KMS-11 (cell line): Measurements from ENCODE around the gene PDE6B.

Experiments used
- H2AFZ ChIP-seq: fragments of 200-600 bp; sonication (generic); 2 replicates; pipeline ENCODE4 v1.6.1; 2016; ENCODE audit warnings: antibody characterized with exemption, mixed run types, low read depth
- H3K27ac ChIP-seq: fragments of 200-600 bp; sonication (generic); 2 replicates; pipeline ENCODE4 v1.6.1; 2016; ENCODE audit warnings: mild to moderate bottlenecking, mixed run types
- H3K27me3 ChIP-seq: fragments of 200-600 bp; sonication (generic); 2 replicates; pipeline ENCODE4 v1.6.1; 2017; ENCODE audit warnings: mild to moderate bottlenecking, low read depth, mixed run types, moderate library complexity; ENCODE audit not compliant: insufficient read depth
- H3K36me3 ChIP-seq: fragments of 200-600 bp; sonication (generic); 2 replicates; pipeline ENCODE4 v1.6.1; 2017; ENCODE audit warnings: mild to moderate bottlenecking, mixed run types; ENCODE audit not compliant: insufficient read depth
- H3K4me1 ChIP-seq: fragments of 200-600 bp; sonication (generic); 2 replicates; pipeline ENCODE4 v1.6.1; 2016; ENCODE audit warnings: mild to moderate bottlenecking, low read depth, mixed run types; ENCODE audit not compliant: poor library complexity, severe bottlenecking
- H3K4me2 ChIP-seq: fragments of 200-600 bp; sonication (generic); 2 replicates; pipeline ENCODE4 v1.7.0; 2016; ENCODE audit warnings: mild to moderate bottlenecking, mixed run types
- H3K4me3 ChIP-seq: fragments of 200-600 bp; sonication (generic); IDR thresholded peaks from 2 replicates; pipeline ENCODE4 v1.6.1; 2017; ENCODE audit warnings: low read depth, low read length, mixed read lengths; ENCODE audit not compliant: insufficient read depth
- H3K79me2 ChIP-seq: fragments of 200-600 bp; sonication (generic); 2 replicates; pipeline ENCODE4 v1.6.1; 2016; ENCODE audit warnings: low read depth, mixed run types; ENCODE audit not compliant: insufficient read depth
- H3K9ac ChIP-seq: fragments of 200-600 bp; sonication (generic); 2 replicates; pipeline ENCODE4 v1.6.1; 2016; ENCODE audit warnings: mild to moderate bottlenecking, mixed run types
- H4K20me1 ChIP-seq: fragments of 200-600 bp; sonication (generic); 2 replicates; pipeline ENCODE4 v1.6.1; 2016; ENCODE audit warnings: mild to moderate bottlenecking, mixed run types; ENCODE audit not compliant: insufficient read depth
- TF ChIP-seq, protein P1 (sequence below): fragments of 200-600 bp; sonication (generic); conservative IDR thresholded peaks from 2 replicates; pipeline ENCODE4 v1.6.1; 2017; ENCODE audit warnings: low read depth, mild to moderate bottlenecking, antibody characterized with exemption, low read length, moderate library complexity, mixed read lengths

PDE6B gene

DNA sequence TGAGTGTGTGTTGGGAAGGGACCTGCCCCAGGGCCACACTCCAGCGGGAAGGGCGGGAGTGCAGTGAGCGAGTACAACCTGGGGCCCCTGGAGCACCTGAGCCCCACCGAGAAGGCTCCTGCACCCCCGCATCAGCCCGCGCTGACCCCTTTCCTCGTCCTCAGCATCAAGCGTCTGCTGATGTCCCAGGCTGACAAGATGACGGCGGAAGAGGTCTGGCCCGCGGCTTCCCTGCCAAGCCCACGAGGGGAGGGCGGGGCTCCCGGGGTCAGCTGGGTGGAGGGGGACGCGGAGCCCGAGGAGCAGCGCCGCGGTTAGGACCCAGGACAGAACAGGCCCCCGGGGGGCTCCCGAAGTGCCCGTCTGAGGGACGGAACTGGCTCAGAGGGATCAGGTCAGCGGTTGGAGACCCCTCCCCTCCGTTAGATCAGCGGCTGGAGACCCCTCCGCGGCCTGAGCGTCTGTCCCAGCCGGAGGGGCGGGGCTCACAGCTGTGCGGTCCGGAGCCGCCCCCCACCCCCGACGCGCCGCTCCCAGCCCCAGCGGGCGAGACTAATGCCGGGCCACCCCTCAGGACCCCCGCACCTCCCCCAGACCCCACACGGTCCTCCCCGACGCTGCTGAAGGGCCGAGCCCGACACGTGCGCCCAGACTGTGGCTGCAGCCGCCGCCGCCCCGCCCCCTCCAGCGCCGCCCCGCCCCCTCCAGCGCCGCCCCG lies 55.7 kb downstream of the PDE6B start:
- no peaks in the 10 kb centered on the region for H4K20me1 ChIP-seq
- no peaks in the 10 kb centered on the region for H3K36me3 ChIP-seq
- H3K9ac ChIP-seq, result no peak overlapping the region
- H2AFZ ChIP-seq, result no peak overlapping the region
- H3K4me3 ChIP-seq, result no peak overlapping the region
- no peaks in the 10 kb centered on the region for H3K79me2 ChIP-seq
- TF ChIP-seq, protein P1, sequence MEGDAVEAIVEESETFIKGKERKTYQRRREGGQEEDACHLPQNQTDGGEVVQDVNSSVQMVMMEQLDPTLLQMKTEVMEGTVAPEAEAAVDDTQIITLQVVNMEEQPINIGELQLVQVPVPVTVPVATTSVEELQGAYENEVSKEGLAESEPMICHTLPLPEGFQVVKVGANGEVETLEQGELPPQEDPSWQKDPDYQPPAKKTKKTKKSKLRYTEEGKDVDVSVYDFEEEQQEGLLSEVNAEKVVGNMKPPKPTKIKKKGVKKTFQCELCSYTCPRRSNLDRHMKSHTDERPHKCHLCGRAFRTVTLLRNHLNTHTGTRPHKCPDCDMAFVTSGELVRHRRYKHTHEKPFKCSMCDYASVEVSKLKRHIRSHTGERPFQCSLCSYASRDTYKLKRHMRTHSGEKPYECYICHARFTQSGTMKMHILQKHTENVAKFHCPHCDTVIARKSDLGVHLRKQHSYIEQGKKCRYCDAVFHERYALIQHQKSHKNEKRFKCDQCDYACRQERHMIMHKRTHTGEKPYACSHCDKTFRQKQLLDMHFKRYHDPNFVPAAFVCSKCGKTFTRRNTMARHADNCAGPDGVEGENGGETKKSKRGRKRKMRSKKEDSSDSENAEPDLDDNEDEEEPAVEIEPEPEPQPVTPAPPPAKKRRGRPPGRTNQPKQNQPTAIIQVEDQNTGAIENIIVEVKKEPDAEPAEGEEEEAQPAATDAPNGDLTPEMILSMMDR, result no peak
- H3K4me2 ChIP-seq, result no peak overlapping the region
- H3K27me3 ChIP-seq, result no peaks in the 10 kb centered on the region
- no peak overlapping the region for H3K27ac ChIP-seq
- peaks cover 3% of the 10 kb centered on the region for H3K4me1 ChIP-seq

DNA sequence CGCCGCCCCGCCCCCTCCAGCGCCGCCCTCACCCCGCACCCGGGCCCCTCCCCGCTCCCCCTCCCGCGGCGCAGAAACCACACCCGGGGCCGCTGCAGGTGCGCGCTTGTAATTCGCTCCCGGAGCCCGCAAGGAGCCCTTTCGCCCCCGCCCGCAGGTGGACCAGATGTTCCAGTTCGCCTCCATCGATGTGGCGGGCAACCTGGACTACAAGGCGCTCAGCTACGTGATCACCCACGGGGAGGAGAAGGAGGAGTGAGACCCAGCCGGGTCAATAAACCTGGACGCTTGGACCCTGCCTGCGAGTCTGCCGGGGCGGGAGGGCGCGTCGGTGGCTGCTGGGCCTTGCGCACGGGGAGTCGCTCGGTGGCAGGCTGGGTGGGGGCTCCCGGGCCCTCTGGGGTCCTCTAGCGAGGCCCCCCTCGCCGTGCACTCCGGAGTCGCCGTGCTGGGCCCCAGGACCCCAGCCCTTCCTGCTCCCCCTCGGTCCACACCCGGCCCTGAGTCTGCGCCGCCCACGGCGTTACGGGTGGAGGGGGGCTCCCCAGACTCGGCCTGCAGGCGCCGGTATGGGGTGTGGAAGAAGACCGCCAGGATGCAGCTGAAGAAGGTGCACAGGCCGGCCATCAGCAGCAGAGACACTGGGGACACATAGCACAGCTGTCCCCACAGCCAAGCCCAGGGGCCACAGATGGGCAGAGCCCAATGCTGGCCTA lies 56.5 kb downstream of the PDE6B start:
- H3K9ac ChIP-seq, result no peak overlapping the region
- no peaks in the 10 kb centered on the region for H4K20me1 ChIP-seq
- TF ChIP-seq, protein P1, result no peak
- no peak overlapping the region for H2AFZ ChIP-seq
- no peak overlapping the region for H3K4me3 ChIP-seq
- H3K4me1 ChIP-seq, result no peaks in the 10 kb centered on the region
- H3K36me3 ChIP-seq, result no peaks in the 10 kb centered on the region
- H3K27me3 ChIP-seq, result no peaks in the 10 kb centered on the region
- no peak overlapping the region for H3K4me2 ChIP-seq
- H3K27ac ChIP-seq, result no peak overlapping the region
- H3K79me2 ChIP-seq, result no peaks in the 10 kb centered on the region

DNA sequence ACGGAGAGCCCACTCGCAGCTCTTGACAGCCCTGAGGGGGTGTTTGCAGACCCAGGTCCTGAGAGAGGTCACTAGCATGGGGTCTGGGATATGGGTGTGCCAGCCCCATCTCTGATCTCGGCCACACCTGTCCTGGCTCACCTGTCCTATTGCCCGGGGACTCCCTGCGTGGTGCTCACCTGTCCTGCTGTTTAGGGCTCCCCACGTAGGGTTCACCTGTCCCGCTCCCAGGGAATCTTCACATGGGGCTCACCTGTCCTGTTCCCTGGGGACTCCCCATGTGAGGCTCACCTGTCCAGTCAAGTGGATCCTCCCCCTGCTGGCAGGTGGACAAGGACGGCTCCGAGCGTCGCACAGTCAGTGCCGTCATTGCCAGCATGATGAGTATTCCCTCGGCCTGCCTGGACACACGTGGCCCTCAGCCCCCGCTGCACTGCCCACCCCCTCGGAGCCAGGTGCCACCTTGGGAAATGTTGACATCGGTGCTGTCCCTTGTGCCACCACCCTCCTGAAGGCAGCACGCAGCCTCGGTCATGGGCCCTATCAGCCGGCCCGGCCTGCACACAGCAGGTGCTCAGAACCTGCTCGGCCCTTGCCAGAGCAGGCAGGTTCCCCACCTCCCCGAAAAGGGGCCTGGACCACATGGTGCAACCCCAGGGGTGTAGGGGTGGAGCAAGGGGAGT lies 57.3 kb downstream of the PDE6B start:
- Histone ChIP-seq H3K4me3 (no peak overlapping the region), H3K36me3 (no peaks in the 10 kb centered on the region), H3K27me3 (no peaks in the 10 kb centered on the region), H3K4me1 (no peaks in the 10 kb centered on the region), H3K4me2 (no peak overlapping the region), H4K20me1 (no peaks in the 10 kb centered on the region), H3K9ac (no peak overlapping the region), H3K27ac (no peak overlapping the region), H3K79me2 (no peaks in the 10 kb centered on the region), H2AFZ (no peak overlapping the region)
- TF ChIP-seq, protein P1, result no peak

DNA sequence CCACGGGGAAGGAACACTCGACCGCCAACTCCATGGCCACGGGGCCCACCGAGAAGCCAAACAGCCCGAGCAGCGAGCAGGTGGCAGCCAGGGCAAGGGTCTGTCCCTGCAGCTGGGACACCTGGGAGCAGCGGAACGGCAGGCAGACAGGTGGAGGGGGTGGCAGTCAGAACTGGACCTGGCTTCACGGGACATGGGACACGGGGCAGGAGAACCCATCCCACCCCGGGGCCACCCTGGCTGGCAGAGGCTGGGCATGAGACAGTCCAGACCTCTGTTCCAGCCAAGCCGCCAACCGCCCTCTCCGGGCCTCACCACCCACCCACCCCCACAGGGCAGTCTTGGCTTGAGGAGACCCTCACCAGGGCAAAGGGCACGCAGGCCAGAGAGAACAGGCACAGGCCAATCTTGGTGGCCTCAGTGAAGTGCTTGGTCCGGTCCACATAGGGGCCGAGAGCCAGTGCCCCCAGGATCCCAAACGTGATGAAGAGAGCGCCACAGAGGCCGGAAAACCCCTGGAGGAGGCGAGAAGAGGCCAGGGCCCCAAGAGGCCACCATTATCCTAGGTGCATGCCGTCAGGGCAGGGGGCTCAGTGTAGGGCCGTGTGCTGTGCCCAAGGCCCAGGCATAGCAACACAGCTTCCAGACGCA lies 58.0 kb downstream of the PDE6B start:
- no peak overlapping the region for H2AFZ ChIP-seq
- no peak overlapping the region for H3K4me2 ChIP-seq
- H4K20me1 ChIP-seq, result no peaks in the 10 kb centered on the region
- no peak overlapping the region for H3K4me3 ChIP-seq
- H3K79me2 ChIP-seq, result no peaks in the 10 kb centered on the region
- no peaks in the 10 kb centered on the region for H3K36me3 ChIP-seq
- H3K27me3 ChIP-seq, result no peaks in the 10 kb centered on the region
- TF ChIP-seq, protein P1, result no peak
- H3K9ac ChIP-seq, result no peak overlapping the region
- no peak overlapping the region for H3K27ac ChIP-seq
- no peaks in the 10 kb centered on the region for H3K4me1 ChIP-seq
